H9 (cell line): ENCODE data around the gene CDADC1. TPM values are rescaled to one million over a fixed set of nuclear protein-coding genes. Genes with fewer than 3 reads are reported as not detected.

Source experiments
- DNase-seq: peaks from one replicate; pipeline ENCODE4 v3.0.0-alpha.2; 2017
- H2AFZ ChIP-seq: one replicate; pipeline ENCODE4 v1.6.1; 2013; ENCODE audit warnings: mild to moderate bottlenecking, low read length, control low read depth, moderate library complexity
- H2AK5ac ChIP-seq: 2 replicates; pipeline ENCODE4 v1.6.1; 2013; ENCODE audit warnings: low read length, control low read depth, mixed read lengths; ENCODE audit not compliant: insufficient read length
- H2BK120ac ChIP-seq: one replicate; pipeline ENCODE4 v1.6.1; 2013; ENCODE audit warnings: low read depth, mild to moderate bottlenecking, low read length, control low read depth, inconsistent platforms; ENCODE audit not compliant: poor library complexity, severe bottlenecking
- H2BK12ac ChIP-seq: 2 replicates; pipeline ENCODE4 v1.6.1; 2013; ENCODE audit warnings: low read length, control low read depth, mixed read lengths, low read depth; ENCODE audit not compliant: insufficient read length
- H2BK15ac ChIP-seq: 2 replicates; pipeline ENCODE4 v1.6.1; 2013; ENCODE audit warnings: low read depth, low read length, control low read depth
- H2BK20ac ChIP-seq: one replicate; pipeline ENCODE4 v1.6.1; 2013; ENCODE audit warnings: low read depth, mild to moderate bottlenecking, low read length, control low read depth, inconsistent platforms; ENCODE audit not compliant: poor library complexity, severe bottlenecking
- H2BK5ac ChIP-seq: 2 replicates; pipeline ENCODE4 v1.6.1; 2013; ENCODE audit warnings: low read length, control low read depth, mixed read lengths; ENCODE audit not compliant: insufficient read length
- H3K14ac ChIP-seq: 2 replicates; pipeline ENCODE4 v1.6.1; 2013; ENCODE audit warnings: low read length, control low read depth; ENCODE audit not compliant: insufficient read depth
- H3K18ac ChIP-seq: 2 replicates; pipeline ENCODE4 v1.6.1; 2013; ENCODE audit warnings: low read depth, mild to moderate bottlenecking, mixed read lengths, low read length, control low read depth; ENCODE audit not compliant: insufficient read length
- H3K23ac ChIP-seq: 2 replicates; pipeline ENCODE4 v1.6.1; 2013; ENCODE audit warnings: low read length, control low read depth, mixed read lengths, low read depth; ENCODE audit not compliant: insufficient read length
- H3K23me2 ChIP-seq: 2 replicates; pipeline ENCODE4 v1.6.1; 2013; ENCODE audit warnings: low read depth, mild to moderate bottlenecking, mixed read lengths, low read length, control low read depth; ENCODE audit not compliant: insufficient read length, poor library complexity, severe bottlenecking
- H3K27ac ChIP-seq: 2 replicates; pipeline ENCODE4 v1.5.1; 2013; ENCODE audit warnings: low read length, control low read depth, mixed read lengths, low read depth; ENCODE audit not compliant: insufficient read length
- H3K27me3 ChIP-seq: 2 replicates; pipeline ENCODE4 v1.6.1; 2013; ENCODE audit warnings: low read length, control low read depth, inconsistent platforms; ENCODE audit not compliant: insufficient read depth
- H3K4ac ChIP-seq: 2 replicates; pipeline ENCODE4 v1.6.1; 2013; ENCODE audit warnings: low read depth, mild to moderate bottlenecking, control low read depth, inconsistent platforms, low read length, moderate library complexity
- H3K4me1 ChIP-seq: 2 replicates; pipeline ENCODE4 v1.6.1; 2013; ENCODE audit warnings: low read length, control low read depth, inconsistent platforms; ENCODE audit not compliant: insufficient read depth
- H3K4me2 ChIP-seq: 2 replicates; pipeline ENCODE4 v1.6.1; 2013; ENCODE audit warnings: low read length, control low read depth, mixed read lengths; ENCODE audit not compliant: insufficient read length, insufficient read depth
- H3K56ac ChIP-seq: 2 replicates; pipeline ENCODE4 v1.6.1; 2013; ENCODE audit warnings: low read depth, mild to moderate bottlenecking, mixed read lengths, low read length, control low read depth; ENCODE audit not compliant: insufficient read length
- H3K79me1 ChIP-seq: 2 replicates; pipeline ENCODE4 v1.6.1; 2013; ENCODE audit warnings: low read depth, mild to moderate bottlenecking, moderate library complexity, low read length, control low read depth, inconsistent platforms; ENCODE audit not compliant: insufficient read depth, poor library complexity, severe bottlenecking
- H3K79me2 ChIP-seq: 2 replicates; pipeline ENCODE4 v1.6.1; 2013; ENCODE audit warnings: low read length, control low read depth, inconsistent platforms; ENCODE audit not compliant: insufficient read depth
- H3K9ac ChIP-seq: 2 replicates; pipeline ENCODE4 v1.6.1; 2013; ENCODE audit warnings: low read length, control low read depth, mixed read lengths; ENCODE audit not compliant: insufficient read length; ENCODE audit errors: extremely low read depth
- H3K9me3 ChIP-seq: one replicate; pipeline ENCODE4 v1.6.1; 2013; ENCODE audit warnings: low read depth, low read length, inconsistent platforms; ENCODE audit not compliant: control insufficient read depth
- H3T11ph ChIP-seq: one replicate; pipeline ENCODE4 v1.6.1; 2013; ENCODE audit warnings: mild to moderate bottlenecking, low read length, control low read depth, inconsistent platforms
- H4K20me1 ChIP-seq: one replicate; pipeline ENCODE4 v1.6.1; 2013; ENCODE audit not compliant: control insufficient read depth, insufficient read length, insufficient read depth
- H4K5ac ChIP-seq: 2 replicates; pipeline ENCODE4 v1.6.1; 2013; ENCODE audit warnings: low read depth, mild to moderate bottlenecking, mixed read lengths, low read length, control low read depth; ENCODE audit not compliant: insufficient read length
- H4K8ac ChIP-seq: replicated peaks from 2 replicates; pipeline ENCODE4 v1.6.1; 2013; ENCODE audit warnings: low read length, control low read depth, mixed read lengths, low read depth; ENCODE audit not compliant: insufficient read length
- H4K91ac ChIP-seq: 2 replicates; pipeline ENCODE4 v1.6.1; 2013; ENCODE audit warnings: low read depth, mild to moderate bottlenecking, moderate library complexity, mixed read lengths, low read length, control low read depth; ENCODE audit not compliant: insufficient read length
- H3K27ac Mint-ChIP-seq, 3 experiments: 2 replicates in 2 of 3; 3 replicates in 1 of 3; pipeline ENCODE4 v1.8.0; 2020 to 2021; ENCODE audit warnings: mixed read lengths in 3 of 3, mild to moderate bottlenecking in 1 of 3, moderate library complexity in 1 of 3
- H3K27me3 Mint-ChIP-seq: 2 replicates; pipeline ENCODE4 v1.8.0; 2021; ENCODE audit warnings: low read depth, mild to moderate bottlenecking, moderate library complexity, mixed read lengths
- H3K36me3 Mint-ChIP-seq, 3 experiments: 2 replicates in 2 of 3; 3 replicates in 1 of 3; pipeline ENCODE4 v1.8.0; 2020 to 2021; ENCODE audit warnings: low read depth in 3 of 3, mixed read lengths in 3 of 3; ENCODE audit not compliant: insufficient read depth in 1 of 3
- H3K4me1 Mint-ChIP-seq, 2 experiments: 2 replicates each; pipeline ENCODE4 v1.8.0; 2020; ENCODE audit warnings: mixed read lengths in 2 of 2
- H3K4me3 Mint-ChIP-seq, 2 experiments: 2 replicates in 1 of 2; 3 replicates in 1 of 2; pipeline ENCODE4 v1.8.0; 2020 to 2021; ENCODE audit warnings: mild to moderate bottlenecking in 2 of 2, mixed read lengths in 2 of 2, moderate library complexity in 1 of 2
- H3K9me3 Mint-ChIP-seq, 2 experiments: 2 replicates in 1 of 2; 3 replicates in 1 of 2; pipeline ENCODE4 v1.8.0; 2020; ENCODE audit warnings: mild to moderate bottlenecking in 2 of 2, mixed read lengths in 2 of 2, moderate library complexity in 1 of 2
- WGBS: extraction: QIAGEN DNeasy Blood & Tissue Kit; methylation state at CpG from one replicate; pipeline ENCODE4 v1.1.7; 2013; ENCODE audit warnings: missing lambda C conversion rate, low lambda C conversion rate, mixed read lengths; ENCODE audit not compliant: insufficient read length; ENCODE audit errors: extremely low coverage; 5-methylcytosine and 5-hydroxymethylcytosine counted together
- total RNA-seq: library from RNA; stranded (reverse); gene quantifications from 2 replicates; pipeline ENCODE4 v1.2.1, GENCODE V29; 2021
- TF ChIP-seq, protein P1 (sequence below): fragments of 200-600 bp; sonication (generic); conservative IDR thresholded peaks from 3 replicates; pipeline ENCODE4 v1.8.0; 2021; ENCODE audit warnings: antibody characterized with exemption, mild to moderate bottlenecking

CDADC1 gene
- total RNA-seq, 1 experiment from 2014 or later: 4.9 TPM

DNA sequence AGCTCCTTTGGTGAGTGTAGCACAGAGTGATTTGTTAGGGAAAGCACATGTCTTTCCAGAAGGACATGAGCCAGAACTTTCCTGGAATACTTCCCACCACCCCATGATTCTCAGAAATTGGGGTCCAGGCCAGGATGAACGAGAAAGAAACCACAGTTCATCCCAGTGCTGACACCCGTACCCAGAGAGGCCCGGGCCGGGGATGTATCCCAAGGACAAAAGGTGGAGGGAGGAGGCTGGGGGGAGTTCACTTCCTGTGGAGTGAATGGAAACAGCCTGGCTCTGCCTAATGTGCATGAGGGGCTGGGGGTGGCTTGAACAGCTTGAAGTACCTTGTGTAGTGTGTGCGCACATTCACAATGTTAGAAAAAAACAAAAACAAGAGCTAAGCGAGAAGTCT, 47.5 kb downstream of the CDADC1 start:
- Histone ChIP-seq H2BK20ac (no peak overlapping the region), H3K79me1 (no peaks in the 10 kb centered on the region), H3K9me3 (no peaks in the 10 kb centered on the region), H3K56ac (no peak overlapping the region), H3K79me2 (no peaks in the 10 kb centered on the region), H2BK120ac (no peak overlapping the region), H3K4me2 (no peak overlapping the region), H3K18ac (no peak overlapping the region), H3K9ac (no peak overlapping the region), H3K23me2 (no peaks in the 10 kb centered on the region), H3K4ac (no peak overlapping the region), H2BK12ac (no peak overlapping the region), H2AK5ac (no peak overlapping the region), H3K4me1 (no peaks in the 10 kb centered on the region; the same call in 1 of the 2 replicates), H3K27me3 (no peaks in the 10 kb centered on the region; the same call in 1 of the 2 replicates), H3T11ph (no peak overlapping the region), H2BK5ac (no peak overlapping the region), H3K14ac (no peak overlapping the region; the same call in 1 of the 2 replicates), H4K91ac (no peak overlapping the region), H4K8ac (no peak overlapping the region), H2AFZ (no peak overlapping the region), H2BK15ac (no peak overlapping the region), H3K23ac (no peak overlapping the region), H4K5ac (no peak overlapping the region), H3K27ac (no peak overlapping the region), H4K20me1 (no peaks in the 10 kb centered on the region)
- Mint-ChIP-seq H3K9me3 (no peaks in the 10 kb centered on the region), H3K36me3 (no peaks in the 10 kb centered on the region), H3K4me1 (peaks cover 4 to 9% of the 10 kb centered on the region in 2 experiments), H3K27ac (no peak overlapping the region; a peak in 1 of 7 replicates), H3K4me3 (no peak overlapping the region), H3K27me3 (no peaks in the 10 kb centered on the region)
- no CpG with 5 or more reads among the region's 6 CpGs for WGBS
- TF ChIP-seq, protein P1, sequence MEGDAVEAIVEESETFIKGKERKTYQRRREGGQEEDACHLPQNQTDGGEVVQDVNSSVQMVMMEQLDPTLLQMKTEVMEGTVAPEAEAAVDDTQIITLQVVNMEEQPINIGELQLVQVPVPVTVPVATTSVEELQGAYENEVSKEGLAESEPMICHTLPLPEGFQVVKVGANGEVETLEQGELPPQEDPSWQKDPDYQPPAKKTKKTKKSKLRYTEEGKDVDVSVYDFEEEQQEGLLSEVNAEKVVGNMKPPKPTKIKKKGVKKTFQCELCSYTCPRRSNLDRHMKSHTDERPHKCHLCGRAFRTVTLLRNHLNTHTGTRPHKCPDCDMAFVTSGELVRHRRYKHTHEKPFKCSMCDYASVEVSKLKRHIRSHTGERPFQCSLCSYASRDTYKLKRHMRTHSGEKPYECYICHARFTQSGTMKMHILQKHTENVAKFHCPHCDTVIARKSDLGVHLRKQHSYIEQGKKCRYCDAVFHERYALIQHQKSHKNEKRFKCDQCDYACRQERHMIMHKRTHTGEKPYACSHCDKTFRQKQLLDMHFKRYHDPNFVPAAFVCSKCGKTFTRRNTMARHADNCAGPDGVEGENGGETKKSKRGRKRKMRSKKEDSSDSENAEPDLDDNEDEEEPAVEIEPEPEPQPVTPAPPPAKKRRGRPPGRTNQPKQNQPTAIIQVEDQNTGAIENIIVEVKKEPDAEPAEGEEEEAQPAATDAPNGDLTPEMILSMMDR: no peak
- no peak for DNase-seq
